Spleen (tissue), 7 donors: ENCODE results near the gene NEURL4.

Experiments
- POLR2A ChIP-seq, 3 donors: fragments of 450-650 bp; IDR thresholded peaks; one replicate each; pipeline ENCODE4 v1.5.1; 2017; ENCODE audit warnings: antibody characterized with exemption in 3 of 3, mild to moderate bottlenecking in 1 of 3
- TF ChIP-seq, protein P1 (sequence below), 11 experiments: fragments of 200-600 bp in 7 of 11; fragments of 450-650 bp in 4 of 11; sonication (generic) in 4 of 11; IDR thresholded peaks in 8 of 11; conservative IDR thresholded peaks in 3 of 11; 1 replicate in 7 of 11; 2 replicates in 4 of 11; pipeline versions ENCODE4 v1.4.0 to v1.8.0; 2016 to 2021; ENCODE audit warnings: antibody characterized with exemption in 11 of 11, inconsistent platforms in 4 of 11, mild to moderate bottlenecking in 1 of 11
- donor health status: DM: no; HTN: no; CAD: no; lungs with moderate emphysema.
- donor health status: DM: no; HTN: no; CAD: no.
- donor health status: DM: no; HTN: no; CAD: no.

DNA sequence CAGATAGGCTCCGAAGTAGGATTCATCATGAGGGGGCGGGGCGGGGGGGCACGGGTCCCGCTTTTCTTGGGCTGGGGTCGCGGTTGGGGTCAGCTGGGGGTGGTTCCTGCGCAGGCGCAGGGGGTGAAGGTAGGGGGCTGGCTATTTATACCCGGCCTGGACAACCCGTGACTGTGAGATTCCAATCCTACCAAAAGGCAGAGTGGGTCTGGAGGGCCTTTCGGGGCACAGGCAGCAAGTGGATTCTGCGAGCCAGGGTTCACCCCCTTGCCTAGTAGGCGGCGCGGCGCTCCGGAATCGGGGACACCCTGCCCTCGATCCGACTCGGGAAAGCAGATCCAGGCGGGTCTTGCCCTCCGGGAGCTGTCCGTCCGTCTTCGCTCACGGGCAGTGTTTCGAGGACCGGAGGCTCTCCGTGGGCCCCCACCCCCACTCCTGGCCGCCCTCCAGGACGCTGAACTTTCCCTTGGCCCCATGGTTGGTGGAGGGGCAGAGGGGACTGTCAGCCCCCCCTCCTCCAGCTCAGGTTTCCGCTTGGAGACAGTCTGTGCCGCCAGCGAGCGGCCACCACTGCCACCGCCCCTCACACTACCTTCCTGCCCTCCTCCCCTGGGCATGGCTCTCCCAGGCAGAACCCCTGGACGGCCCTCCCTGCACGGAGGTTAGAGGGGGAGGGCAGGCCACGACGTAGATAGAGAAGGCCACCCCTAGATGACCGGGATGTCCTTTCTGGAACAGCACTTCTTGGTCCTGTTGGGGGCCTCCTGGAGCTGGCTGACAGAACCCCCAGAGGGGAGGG, 47.0 kb downstream of the NEURL4 start:
- TF ChIP-seq, protein P1, sequence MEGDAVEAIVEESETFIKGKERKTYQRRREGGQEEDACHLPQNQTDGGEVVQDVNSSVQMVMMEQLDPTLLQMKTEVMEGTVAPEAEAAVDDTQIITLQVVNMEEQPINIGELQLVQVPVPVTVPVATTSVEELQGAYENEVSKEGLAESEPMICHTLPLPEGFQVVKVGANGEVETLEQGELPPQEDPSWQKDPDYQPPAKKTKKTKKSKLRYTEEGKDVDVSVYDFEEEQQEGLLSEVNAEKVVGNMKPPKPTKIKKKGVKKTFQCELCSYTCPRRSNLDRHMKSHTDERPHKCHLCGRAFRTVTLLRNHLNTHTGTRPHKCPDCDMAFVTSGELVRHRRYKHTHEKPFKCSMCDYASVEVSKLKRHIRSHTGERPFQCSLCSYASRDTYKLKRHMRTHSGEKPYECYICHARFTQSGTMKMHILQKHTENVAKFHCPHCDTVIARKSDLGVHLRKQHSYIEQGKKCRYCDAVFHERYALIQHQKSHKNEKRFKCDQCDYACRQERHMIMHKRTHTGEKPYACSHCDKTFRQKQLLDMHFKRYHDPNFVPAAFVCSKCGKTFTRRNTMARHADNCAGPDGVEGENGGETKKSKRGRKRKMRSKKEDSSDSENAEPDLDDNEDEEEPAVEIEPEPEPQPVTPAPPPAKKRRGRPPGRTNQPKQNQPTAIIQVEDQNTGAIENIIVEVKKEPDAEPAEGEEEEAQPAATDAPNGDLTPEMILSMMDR (IDR thresholded peaks at IDR 0.05 in 8 of 11, conservative IDR thresholded peaks at IDR 0.05 in 3 of 11) = no peak
- no peak for TF ChIP-seq POLR2A (IDR thresholded peaks at IDR 0.05)
